CD4-positive, CD25-positive, alpha-beta regulatory T cell (primary cell): ENCODE measurements around the gene LFNG. TPM values are rescaled to one million over a fixed set of nuclear protein-coding genes. Genes with fewer than 3 reads are reported as not detected.

Source experiments
- ATAC-seq, 2 donors: fragments of 150-1000 bp; cut with Tn5 transposase; one replicate each; pipeline ENCODE4 v1.10.0; 2021; ENCODE audit warnings: low read depth in 2 of 2, moderate number of reproducible peaks in 2 of 2, moderate library complexity in 1 of 2
- DNase-seq, 3 donors: peaks; one replicate each; pipeline versions ENCODE4 v3.0.0 to v3.0.0-alpha.2; 2012 to 2022; ENCODE audit warnings: mixed read lengths in 1 of 3
- H3K27ac ChIP-seq: one replicate; pipeline ENCODE4 v1.7.0; 2013; ENCODE audit warnings: mild to moderate bottlenecking, low read length; ENCODE audit not compliant: insufficient read depth, poor library complexity, severe bottlenecking
- H3K27me3 ChIP-seq: one replicate; pipeline ENCODE4 v1.7.0; 2013; ENCODE audit warnings: low read length; ENCODE audit not compliant: control insufficient read depth, insufficient read depth
- H3K36me3 ChIP-seq: one replicate; pipeline ENCODE4 v1.7.0; 2013; ENCODE audit warnings: mild to moderate bottlenecking, low read length, moderate library complexity; ENCODE audit not compliant: control insufficient read depth, insufficient read depth
- H3K4me1 ChIP-seq: 2 replicates; pipeline ENCODE4 v1.7.0; 2013; ENCODE audit warnings: mild to moderate bottlenecking, low read length; ENCODE audit not compliant: insufficient read depth, control insufficient read depth, poor library complexity, severe bottlenecking
- H3K4me3 ChIP-seq: one replicate; pipeline ENCODE4 v1.7.0; 2013; ENCODE audit warnings: low read depth, mild to moderate bottlenecking, low read length, moderate library complexity
- H3K9me3 ChIP-seq, 2 experiments: 1 replicate in 1 of 2; 2 replicates in 1 of 2; pipeline ENCODE4 v1.7.0; 2013; ENCODE audit warnings: low read length in 2 of 2, mild to moderate bottlenecking in 1 of 2, moderate library complexity in 1 of 2; ENCODE audit not compliant: control insufficient read depth in 2 of 2
- H3K27ac Mint-ChIP-seq, 3 donors: one replicate each; pipeline ENCODE4 v1.8.0; 2020 to 2022; ENCODE audit warnings: mild to moderate bottlenecking in 3 of 3, mixed read lengths in 3 of 3, moderate library complexity in 2 of 3
- H3K27me3 Mint-ChIP-seq: one replicate; pipeline ENCODE4 v1.8.0; 2022; ENCODE audit warnings: mild to moderate bottlenecking, mixed read lengths
- H3K36me3 Mint-ChIP-seq: one replicate; pipeline ENCODE4 v1.8.0; 2020; ENCODE audit warnings: mixed read lengths
- H3K4me1 Mint-ChIP-seq, 4 donors: one replicate each; pipeline ENCODE4 v1.8.0; 2020 to 2022; ENCODE audit warnings: mixed read lengths in 4 of 4, mild to moderate bottlenecking in 1 of 4
- H3K4me3 Mint-ChIP-seq, 4 donors: one replicate each; pipeline ENCODE4 v1.8.0; 2020 to 2022; ENCODE audit warnings: mild to moderate bottlenecking in 4 of 4, mixed read lengths in 4 of 4, moderate library complexity in 3 of 4
- H3K9me3 Mint-ChIP-seq, 7 donors: one replicate each; pipeline ENCODE4 v1.8.0; 2020 to 2022; ENCODE audit warnings: mixed read lengths in 7 of 7, mild to moderate bottlenecking in 3 of 7, moderate library complexity in 2 of 7
- polyA plus RNA-seq, 4 donors: library from polyadenylated mRNA; unstranded; fragments of 300-500 nt; fragmentation: Illumina TruSeq; gene quantifications; one replicate each; pipeline ENCODE4 v1.2.3, GENCODE V29; 2021
- total RNA-seq: library from RNA; stranded (reverse); gene quantifications from one replicate; pipeline ENCODE4 v1.2.3, GENCODE V29; 2022

Gene LFNG
- total and polyA plus RNA-seq, 5 donors from 2014 or later = 2.1 to 215 (median 3.3) TPM

DNA sequence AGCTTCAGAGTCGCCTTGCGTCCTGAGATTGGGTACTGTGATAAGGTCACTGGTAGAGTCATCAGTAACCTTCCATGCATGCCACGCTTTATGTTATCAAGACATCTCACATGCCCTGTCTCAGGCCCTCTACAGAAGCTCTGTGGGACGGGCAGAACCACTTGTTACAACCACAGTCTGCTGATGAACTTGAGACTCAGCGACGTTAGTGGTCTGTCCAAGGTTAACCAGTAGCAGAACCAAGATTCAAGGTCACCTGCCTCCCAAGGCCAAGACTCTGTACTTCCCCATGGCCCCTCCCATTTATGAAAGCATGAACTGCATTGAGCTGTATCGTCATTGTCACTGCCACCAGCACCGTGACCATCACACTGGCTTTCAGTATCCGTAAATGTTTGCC is 54.2 kb downstream of the LFNG start:
- peak overlapping the region in 1 of 3 donors; percentile 31 for H3K27ac Mint-ChIP-seq
- no peak overlapping the region for H3K4me3 ChIP-seq
- no peaks in the 10 kb centered on the region for H3K9me3 ChIP-seq
- H3K27me3 ChIP-seq = no peaks in the 10 kb centered on the region
- H3K4me1 Mint-ChIP-seq = peaks cover 0 to 3% (median 0%) of the 10 kb centered on the region in 4 donors
- H3K27ac ChIP-seq = no peak overlapping the region
- DNase-seq = no peak
- H3K4me1 ChIP-seq = no peaks in the 10 kb centered on the region
- no peak overlapping the region for H3K4me3 Mint-ChIP-seq
- no peak for ATAC-seq
- no peaks in the 10 kb centered on the region for H3K27me3 Mint-ChIP-seq
- H3K36me3 Mint-ChIP-seq = peaks cover 21% of the 10 kb centered on the region
- H3K36me3 ChIP-seq = peaks cover 2% of the 10 kb centered on the region
- H3K9me3 Mint-ChIP-seq = no peaks in the 10 kb centered on the region

DNA sequence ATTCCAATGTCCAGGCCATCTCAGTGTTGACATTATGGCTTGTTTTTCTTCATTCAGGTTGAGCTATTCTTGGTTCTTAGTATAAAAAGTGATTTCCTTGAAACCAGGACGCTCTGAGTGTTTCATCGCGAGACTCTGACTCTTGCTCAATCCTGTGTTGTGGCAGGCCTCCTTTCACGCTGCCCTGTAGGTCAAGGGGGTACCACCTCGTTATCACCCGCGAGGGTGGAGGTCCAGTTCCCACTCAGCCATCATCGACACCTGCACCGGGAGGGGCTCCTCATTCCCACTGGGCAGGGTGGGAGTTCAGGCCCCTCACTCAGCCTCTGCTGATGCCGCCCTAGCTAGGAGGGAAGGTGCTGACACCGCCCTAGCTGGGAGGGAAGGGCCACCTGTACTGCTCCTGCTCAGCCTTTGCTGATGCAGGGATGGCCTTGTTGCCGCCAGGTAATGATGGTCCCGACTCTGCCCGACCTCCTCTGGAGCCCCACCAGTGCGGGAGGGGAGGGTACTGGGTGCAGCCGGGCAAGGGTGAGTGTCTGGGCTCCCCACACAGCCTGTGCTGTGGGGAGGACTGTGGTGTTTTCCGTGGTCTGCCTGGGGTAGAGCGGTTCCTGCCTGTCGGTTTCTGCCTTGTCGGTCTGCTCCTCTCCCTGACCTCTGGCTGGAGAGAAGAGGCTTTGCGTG is 55.6 kb downstream of the LFNG start:
- Histone ChIP-seq H3K27me3 (no peaks in the 10 kb centered on the region), H3K9me3 (no peaks in the 10 kb centered on the region), H3K27ac (no peak overlapping the region), H3K4me3 (no peak overlapping the region), H3K4me1 (no peaks in the 10 kb centered on the region), H3K36me3 (peaks cover 2% of the 10 kb centered on the region)
- H3K4me1 Mint-ChIP-seq = peaks cover 0 to 3% (median 0%) of the 10 kb centered on the region in 4 donors
- ATAC-seq (no peak), DNase-seq (peak in 1 of 3 donors; percentile 63)
- H3K27me3 Mint-ChIP-seq = no peaks in the 10 kb centered on the region
- peaks cover 24% of the 10 kb centered on the region for H3K36me3 Mint-ChIP-seq
- no peaks in the 10 kb centered on the region for H3K9me3 Mint-ChIP-seq
- peak overlapping the region in 1 of 3 donors; percentile 49 for H3K27ac Mint-ChIP-seq
- H3K4me3 Mint-ChIP-seq = no peak overlapping the region

DNA sequence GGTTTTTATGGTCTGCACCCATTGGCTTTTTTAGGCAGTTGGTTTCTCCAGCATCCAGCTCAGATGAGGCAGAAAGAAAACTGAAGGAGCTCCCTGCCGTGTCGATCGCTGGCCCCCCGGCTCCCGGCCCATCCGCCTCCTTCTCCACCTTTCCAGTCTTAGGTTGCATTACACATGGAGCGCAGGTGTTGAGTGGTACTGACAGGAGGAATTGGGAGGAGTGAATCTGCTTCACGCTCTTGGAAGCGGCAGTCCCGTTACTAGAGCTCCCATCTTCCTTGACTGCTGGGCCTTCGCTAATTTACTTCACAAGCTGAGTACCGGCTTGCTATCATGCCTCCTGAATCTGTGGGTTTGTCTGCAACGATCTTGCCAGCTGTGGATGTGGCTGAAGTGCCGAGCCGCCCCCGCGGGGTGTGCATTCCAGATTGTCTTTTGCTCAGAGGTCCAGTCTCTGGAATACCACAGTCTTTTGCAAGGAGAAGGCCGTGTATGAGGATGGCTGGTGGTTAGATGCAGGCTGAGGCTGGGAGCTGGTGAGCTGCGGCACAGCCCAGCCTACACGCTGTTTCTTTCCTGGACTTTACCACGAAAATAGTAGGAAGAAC is 56.3 kb downstream of the LFNG start:
- H3K27ac Mint-ChIP-seq = peak overlapping the region in 1 of 3 donors; percentile 65
- DNase-seq (no peak), ATAC-seq (no peak)
- Histone ChIP-seq H3K27ac (no peak overlapping the region), H3K9me3 (no peaks in the 10 kb centered on the region), H3K27me3 (no peaks in the 10 kb centered on the region), H3K36me3 (peaks cover 2% of the 10 kb centered on the region), H3K4me3 (no peak overlapping the region), H3K4me1 (no peaks in the 10 kb centered on the region)
- H3K9me3 Mint-ChIP-seq = no peaks in the 10 kb centered on the region
- no peaks in the 10 kb centered on the region for H3K27me3 Mint-ChIP-seq
- peaks cover 0 to 3% (median 0%) of the 10 kb centered on the region in 4 donors for H3K4me1 Mint-ChIP-seq
- H3K4me3 Mint-ChIP-seq = no peak overlapping the region
- H3K36me3 Mint-ChIP-seq = peaks cover 24% of the 10 kb centered on the region

DNA sequence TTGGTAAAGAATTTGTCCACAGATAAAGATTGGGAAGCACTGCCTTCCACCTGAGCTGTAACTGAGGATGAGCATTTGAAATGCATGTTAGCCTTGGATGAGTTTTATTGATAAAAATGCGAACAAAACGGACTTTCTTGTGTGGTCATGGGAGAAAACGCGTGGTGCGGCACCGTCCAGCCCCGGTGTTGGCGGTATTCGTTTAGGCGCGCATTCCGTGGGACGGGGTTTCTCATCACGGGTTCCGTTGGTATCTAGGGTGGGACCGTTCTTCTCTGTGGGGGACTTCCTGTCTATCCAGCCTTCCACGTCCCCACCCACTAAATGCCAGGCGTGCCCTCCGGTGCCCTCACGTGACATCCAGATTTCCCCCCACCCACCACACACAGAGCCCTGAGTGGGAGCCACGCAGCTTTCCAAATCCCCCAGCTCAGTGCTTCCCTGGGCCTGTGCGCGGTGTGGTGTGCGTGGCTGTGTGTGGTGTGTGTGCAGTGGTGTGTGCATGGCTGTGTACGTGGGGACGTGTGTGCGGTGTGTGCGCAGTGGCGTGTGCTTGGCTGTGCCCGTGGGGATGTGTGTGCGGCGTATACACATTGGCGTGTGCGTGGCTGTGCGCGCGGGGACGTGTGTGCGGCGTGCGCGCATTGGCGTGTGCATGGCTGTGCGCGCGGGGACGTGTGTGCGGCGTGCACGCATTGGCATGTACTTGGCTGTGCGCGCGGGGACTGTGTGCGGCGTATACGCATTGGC is 57.3 kb downstream of the LFNG start:
- Mint-ChIP-seq H3K4me3 (no peak overlapping the region), H3K4me1 (peaks cover 0 to 3% (median 0%) of the 10 kb centered on the region in 4 donors), H3K36me3 (peaks cover 24% of the 10 kb centered on the region), H3K9me3 (no peaks in the 10 kb centered on the region), H3K27ac (peak overlapping the region in 1 of 3 donors; percentile 71), H3K27me3 (no peaks in the 10 kb centered on the region)
- ATAC-seq (no peak), DNase-seq (no peak)
- peaks cover 2% of the 10 kb centered on the region for H3K36me3 ChIP-seq
- no peak overlapping the region for H3K27ac ChIP-seq
- no peaks in the 10 kb centered on the region for H3K9me3 ChIP-seq
- no peaks in the 10 kb centered on the region for H3K27me3 ChIP-seq
- H3K4me1 ChIP-seq = no peaks in the 10 kb centered on the region
- no peak overlapping the region for H3K4me3 ChIP-seq

Other genes with a start within 250 kb of the LFNG start
- gene SNX8, start 205.3 kb upstream of the LFNG start, total RNA-seq = 7.3 TPM
- gene SNX8, start 205.3 kb upstream of the LFNG start, polyA plus RNA-seq = 10 to 100 TPM in 2 of 4 donors, 1 to 10 TPM in 2; 5.7 to 14.5 (median 10.8) TPM
- 150 TPM for gene EIF3B, start 164.9 kb upstream of the LFNG start, total RNA-seq
- gene EIF3B, start 164.9 kb upstream of the LFNG start, polyA plus RNA-seq = 10 to 100 TPM; 85.5 to 97.9 (median 94.3) TPM
- gene CHST12, start 116.2 kb upstream of the LFNG start, total RNA-seq = 27.8 TPM
- 10 to 100 TPM; 14.1 to 20.4 (median 19.3) TPM for gene CHST12, start 116.2 kb upstream of the LFNG start, polyA plus RNA-seq
- not detected for gene GRIFIN, start 43.4 kb upstream of the LFNG start, total RNA-seq
- not detected for gene GRIFIN, start 43.4 kb upstream of the LFNG start, polyA plus RNA-seq
- 24.6 TPM for gene BRAT1, start 35.8 kb downstream of the LFNG start, total RNA-seq
- 10 to 100 TPM; 21.4 to 36.6 (median 32.1) TPM for gene BRAT1, start 35.8 kb downstream of the LFNG start, polyA plus RNA-seq
- 6.6 TPM for gene IQCE, start 39.2 kb downstream of the LFNG start, total RNA-seq
- gene IQCE, start 39.2 kb downstream of the LFNG start, polyA plus RNA-seq = 1 to 10 TPM in 1 of 4 donors, under 1 TPM in 3; 0.69 to 1.5 (median 0.91) TPM
- 20.0 TPM for gene TTYH3, start 112.2 kb downstream of the LFNG start, total RNA-seq
- 1 to 10 TPM in 3 of 4 donors, under 1 TPM in 1; 0.56 to 1.6 (median 1.2) TPM for gene TTYH3, start 112.2 kb downstream of the LFNG start, polyA plus RNA-seq
- gene AMZ1, start 168.4 kb downstream of the LFNG start, total RNA-seq = 1.8 TPM
- gene AMZ1, start 168.4 kb downstream of the LFNG start, polyA plus RNA-seq = 1 to 10 TPM in 1 of 4 donors, under 1 TPM in 3; 0.43 to 1.4 (median 0.63) TPM